HepG2 (cell line): ENCODE results near the gene TPX2. TPM values are rescaled to one million over a fixed set of nuclear protein-coding genes. Genes with fewer than 3 reads are reported as not detected.

Experiments used
- ATF2 ChIP-seq: sonication (generic); formaldehyde crosslinking; IDR thresholded peaks from 2 replicates; pipeline ENCODE4 v1.4.0; 2020; ENCODE audit warnings: missing genetic modification reagents
- BCLAF1 ChIP-seq: fragments of 450-650 bp; IDR thresholded peaks from 2 replicates; pipeline ENCODE4 v1.6.1; 2017; ENCODE audit warnings: mild to moderate bottlenecking
- CCDC6 ChIP-seq: sonication (generic); formaldehyde crosslinking; IDR thresholded peaks from 2 replicates; pipeline ENCODE4 v1.8.1; 2022; ENCODE audit warnings: mild to moderate bottlenecking, missing genetic modification reagents, moderate library complexity
- FIP1L1 ChIP-seq: fragments of 200-400 bp; formaldehyde crosslinking; IDR thresholded peaks from 2 replicates; pipeline ENCODE4 v1.6.1; 2018; ENCODE audit warnings: low read depth, mild to moderate bottlenecking, low read length, moderate library complexity, borderline replicate concordance; ENCODE audit not compliant: insufficient read depth
- FOXP4 ChIP-seq: sonication (generic); formaldehyde crosslinking; IDR thresholded peaks from 2 replicates; pipeline ENCODE4 v1.4.0; 2020; ENCODE audit warnings: missing genetic modification reagents
- IRX3 ChIP-seq: sonication (generic); formaldehyde crosslinking; IDR thresholded peaks from 2 replicates; pipeline ENCODE4 v1.8.1; 2023; ENCODE audit warnings: mild to moderate bottlenecking, low read depth, missing genetic modification reagents, borderline replicate concordance
- KDM1A ChIP-seq: IDR thresholded peaks from 2 replicates; pipeline ENCODE4 v1.6.1; 2016; ENCODE audit warnings: missing compliant biosample characterization
- KMT2B ChIP-seq: IDR thresholded peaks from 2 replicates; pipeline ENCODE4 v1.6.1; 2016; ENCODE audit warnings: missing genetic modification reagents, missing compliant biosample characterization
- PCBP1 ChIP-seq: fragments of 200-400 bp; formaldehyde crosslinking; IDR thresholded peaks from 2 replicates; pipeline ENCODE4 v1.6.1; 2017; ENCODE audit warnings: mild to moderate bottlenecking, low read depth, low read length, borderline replicate concordance
- SNAI1 ChIP-seq: sonication (generic); formaldehyde crosslinking; IDR thresholded peaks from 2 replicates; pipeline ENCODE4 v1.5.0; 2020; ENCODE audit warnings: mild to moderate bottlenecking, missing genetic modification reagents, borderline replicate concordance
- SP140L ChIP-seq: sonication (generic); formaldehyde crosslinking; IDR thresholded peaks from 2 replicates; pipeline ENCODE4 v1.4.0; 2020; ENCODE audit warnings: missing genetic modification reagents, borderline replicate concordance
- ZBTB2 ChIP-seq: sonication (generic); formaldehyde crosslinking; IDR thresholded peaks from 2 replicates; pipeline ENCODE4 v1.8.0; 2022; ENCODE audit warnings: low read depth, missing genetic modification reagents
- ZBTB33 ChIP-seq: sonication (generic); formaldehyde crosslinking; IDR thresholded peaks from 2 replicates; pipeline ENCODE4 v1.4.0; 2020; ENCODE audit warnings: missing genetic modification reagents
- ZMAT5 ChIP-seq: sonication (generic); formaldehyde crosslinking; IDR thresholded peaks from 2 replicates; pipeline ENCODE4 v1.5.0; 2020; ENCODE audit warnings: mild to moderate bottlenecking, low read depth, missing genetic modification reagents, borderline replicate concordance
- ZNF441 ChIP-seq: sonication (generic); formaldehyde crosslinking; IDR thresholded peaks from 2 replicates; pipeline ENCODE4 v1.7.0; 2021; ENCODE audit warnings: missing genetic modification reagents, borderline replicate concordance
- ZNF589 ChIP-seq: sonication (generic); formaldehyde crosslinking; conservative IDR thresholded peaks from 2 replicates; pipeline ENCODE4 v1.8.0; 2022; ENCODE audit warnings: mild to moderate bottlenecking, moderate library complexity, missing genetic modification reagents
- ZNF652 ChIP-seq: IDR thresholded peaks from 2 replicates; pipeline ENCODE4 v1.6.1; 2016; ENCODE audit warnings: low read depth, borderline replicate concordance
- ZNF678 ChIP-seq: sonication (generic); formaldehyde crosslinking; IDR thresholded peaks from 2 replicates; pipeline ENCODE4 v1.4.0; 2020; ENCODE audit warnings: mild to moderate bottlenecking, missing genetic modification reagents
- ZNF775 ChIP-seq: sonication (generic); formaldehyde crosslinking; IDR thresholded peaks from 2 replicates; pipeline ENCODE4 v1.4.0; 2020; ENCODE audit warnings: missing genetic modification reagents, mild to moderate bottlenecking, moderate library complexity, borderline replicate concordance
- polyA plus RNA-seq, 8 experiments: library from polyadenylated mRNA; depleted of rRNA in 3 of 8; stranded (reverse) in 7 of 8; unstranded in 1 of 8; fragments of >200 nt; fragmentation: Illumina TruSeq in 4 of 8; extraction: Trizol in 4 of 8; gene quantifications; 2 replicates each; pipeline versions ENCODE4 v1.2.1 to v1.2.3, GENCODE V29; 2011 to 2016; ENCODE audit warnings: low read depth in 4 of 8, missing spikeins in 1 of 8, mixed read lengths in 1 of 8; ENCODE audit not compliant: insufficient read depth in 1 of 8
- total RNA-seq, 5 experiments: library from RNA; depleted of rRNA; stranded (reverse); fragments of >200 nt; fragmentation: Illumina TruSeq; extraction: Trizol; gene quantifications; 2 replicates each; pipeline ENCODE4 v1.2.3, GENCODE V29; 2016; ENCODE audit warnings: low read depth in 1 of 5

The TPX2 gene
- total and polyA plus RNA-seq, 2 of the 13 experiments (the other 11 are each of a cell fraction or from before 2014, with no cell fraction given): 34.3 to 124 TPM

- TF ChIP-seq BCLAF1: no peak
- TF ChIP-seq ZNF652 (CRISPR knock-in tag): peak; percentile 68; the same call in 1 of the 2 replicates
- TF ChIP-seq SP140L: no peak
- peak; percentile 98 for TF ChIP-seq ATF2
- TF ChIP-seq KDM1A (CRISPR knock-in tag): peak; percentile 97
- TF ChIP-seq FOXP4 (CRISPR knock-in tag): peak; percentile 99
- TF ChIP-seq FIP1L1: no peak
- TF ChIP-seq ZNF589 (CRISPR knock-in tag): no peak
- TF ChIP-seq ZNF678 (CRISPR knock-in tag): no peak
- TF ChIP-seq ZMAT5 (CRISPR knock-in tag): no peak
- no peak for TF ChIP-seq ZNF775 (CRISPR knock-in tag)
- TF ChIP-seq SNAI1 (CRISPR knock-in tag): no peak
- no peak for TF ChIP-seq IRX3 (CRISPR knock-in tag)
- peak; percentile 66 for TF ChIP-seq KMT2B (CRISPR knock-in tag)
- no peak for TF ChIP-seq ZNF441 (CRISPR knock-in tag)
- no peak for TF ChIP-seq PCBP1
- no peak for TF ChIP-seq ZBTB2
- TF ChIP-seq ZBTB33 (CRISPR knock-in tag): peak; percentile 93
- TF ChIP-seq CCDC6 (CRISPR knock-in tag): peak; percentile 97
Observed at GRCh38 chr20:31706607-31707257, 32.4 kb upstream of the TPX2 start (continued).
